H9 (cell line): ENCODE data around the gene SETBP1. TPM values are rescaled to one million over a fixed set of nuclear protein-coding genes. Genes with fewer than 3 reads are reported as not detected.

Experiments
- DNase-seq: peaks from one replicate; pipeline ENCODE4 v3.0.0-alpha.2; 2017
- H2AFZ ChIP-seq: one replicate; pipeline ENCODE4 v1.6.1; 2013; ENCODE audit warnings: mild to moderate bottlenecking, low read length, control low read depth, moderate library complexity
- H2AK5ac ChIP-seq: 2 replicates; pipeline ENCODE4 v1.6.1; 2013; ENCODE audit warnings: low read length, control low read depth, mixed read lengths; ENCODE audit not compliant: insufficient read length
- H2BK120ac ChIP-seq: one replicate; pipeline ENCODE4 v1.6.1; 2013; ENCODE audit warnings: low read depth, mild to moderate bottlenecking, low read length, control low read depth, inconsistent platforms; ENCODE audit not compliant: poor library complexity, severe bottlenecking
- H2BK12ac ChIP-seq: 2 replicates; pipeline ENCODE4 v1.6.1; 2013; ENCODE audit warnings: low read length, control low read depth, mixed read lengths, low read depth; ENCODE audit not compliant: insufficient read length
- H2BK15ac ChIP-seq: 2 replicates; pipeline ENCODE4 v1.6.1; 2013; ENCODE audit warnings: low read depth, low read length, control low read depth
- H2BK20ac ChIP-seq: one replicate; pipeline ENCODE4 v1.6.1; 2013; ENCODE audit warnings: low read depth, mild to moderate bottlenecking, low read length, control low read depth, inconsistent platforms; ENCODE audit not compliant: poor library complexity, severe bottlenecking
- H2BK5ac ChIP-seq: 2 replicates; pipeline ENCODE4 v1.6.1; 2013; ENCODE audit warnings: low read length, control low read depth, mixed read lengths; ENCODE audit not compliant: insufficient read length
- H3K14ac ChIP-seq: 2 replicates; pipeline ENCODE4 v1.6.1; 2013; ENCODE audit warnings: low read length, control low read depth; ENCODE audit not compliant: insufficient read depth
- H3K18ac ChIP-seq: 2 replicates; pipeline ENCODE4 v1.6.1; 2013; ENCODE audit warnings: low read depth, mild to moderate bottlenecking, mixed read lengths, low read length, control low read depth; ENCODE audit not compliant: insufficient read length
- H3K23ac ChIP-seq: 2 replicates; pipeline ENCODE4 v1.6.1; 2013; ENCODE audit warnings: low read length, control low read depth, mixed read lengths, low read depth; ENCODE audit not compliant: insufficient read length
- H3K23me2 ChIP-seq: 2 replicates; pipeline ENCODE4 v1.6.1; 2013; ENCODE audit warnings: low read depth, mild to moderate bottlenecking, mixed read lengths, low read length, control low read depth; ENCODE audit not compliant: insufficient read length, poor library complexity, severe bottlenecking
- H3K27ac ChIP-seq: 2 replicates; pipeline ENCODE4 v1.5.1; 2013; ENCODE audit warnings: low read length, control low read depth, mixed read lengths, low read depth; ENCODE audit not compliant: insufficient read length
- H3K27me3 ChIP-seq: 2 replicates; pipeline ENCODE4 v1.6.1; 2013; ENCODE audit warnings: low read length, control low read depth, inconsistent platforms; ENCODE audit not compliant: insufficient read depth
- H3K4ac ChIP-seq: 2 replicates; pipeline ENCODE4 v1.6.1; 2013; ENCODE audit warnings: low read depth, mild to moderate bottlenecking, control low read depth, inconsistent platforms, low read length, moderate library complexity
- H3K4me1 ChIP-seq: 2 replicates; pipeline ENCODE4 v1.6.1; 2013; ENCODE audit warnings: low read length, control low read depth, inconsistent platforms; ENCODE audit not compliant: insufficient read depth
- H3K4me2 ChIP-seq: 2 replicates; pipeline ENCODE4 v1.6.1; 2013; ENCODE audit warnings: low read length, control low read depth, mixed read lengths; ENCODE audit not compliant: insufficient read length, insufficient read depth
- H3K56ac ChIP-seq: 2 replicates; pipeline ENCODE4 v1.6.1; 2013; ENCODE audit warnings: low read depth, mild to moderate bottlenecking, mixed read lengths, low read length, control low read depth; ENCODE audit not compliant: insufficient read length
- H3K79me1 ChIP-seq: 2 replicates; pipeline ENCODE4 v1.6.1; 2013; ENCODE audit warnings: low read depth, mild to moderate bottlenecking, moderate library complexity, low read length, control low read depth, inconsistent platforms; ENCODE audit not compliant: insufficient read depth, poor library complexity, severe bottlenecking
- H3K79me2 ChIP-seq: 2 replicates; pipeline ENCODE4 v1.6.1; 2013; ENCODE audit warnings: low read length, control low read depth, inconsistent platforms; ENCODE audit not compliant: insufficient read depth
- H3K9ac ChIP-seq: 2 replicates; pipeline ENCODE4 v1.6.1; 2013; ENCODE audit warnings: low read length, control low read depth, mixed read lengths; ENCODE audit not compliant: insufficient read length; ENCODE audit errors: extremely low read depth
- H3K9me3 ChIP-seq: one replicate; pipeline ENCODE4 v1.6.1; 2013; ENCODE audit warnings: low read depth, low read length, inconsistent platforms; ENCODE audit not compliant: control insufficient read depth
- H3T11ph ChIP-seq: one replicate; pipeline ENCODE4 v1.6.1; 2013; ENCODE audit warnings: mild to moderate bottlenecking, low read length, control low read depth, inconsistent platforms
- H4K20me1 ChIP-seq: one replicate; pipeline ENCODE4 v1.6.1; 2013; ENCODE audit not compliant: control insufficient read depth, insufficient read length, insufficient read depth
- H4K5ac ChIP-seq: 2 replicates; pipeline ENCODE4 v1.6.1; 2013; ENCODE audit warnings: low read depth, mild to moderate bottlenecking, mixed read lengths, low read length, control low read depth; ENCODE audit not compliant: insufficient read length
- H4K8ac ChIP-seq: replicated peaks from 2 replicates; pipeline ENCODE4 v1.6.1; 2013; ENCODE audit warnings: low read length, control low read depth, mixed read lengths, low read depth; ENCODE audit not compliant: insufficient read length
- H4K91ac ChIP-seq: 2 replicates; pipeline ENCODE4 v1.6.1; 2013; ENCODE audit warnings: low read depth, mild to moderate bottlenecking, moderate library complexity, mixed read lengths, low read length, control low read depth; ENCODE audit not compliant: insufficient read length
- H3K27ac Mint-ChIP-seq, 3 experiments: 2 replicates in 2 of 3; 3 replicates in 1 of 3; pipeline ENCODE4 v1.8.0; 2020 to 2021; ENCODE audit warnings: mixed read lengths in 3 of 3, mild to moderate bottlenecking in 1 of 3, moderate library complexity in 1 of 3
- H3K27me3 Mint-ChIP-seq: 2 replicates; pipeline ENCODE4 v1.8.0; 2021; ENCODE audit warnings: low read depth, mild to moderate bottlenecking, moderate library complexity, mixed read lengths
- H3K36me3 Mint-ChIP-seq, 3 experiments: 2 replicates in 2 of 3; 3 replicates in 1 of 3; pipeline ENCODE4 v1.8.0; 2020 to 2021; ENCODE audit warnings: low read depth in 3 of 3, mixed read lengths in 3 of 3; ENCODE audit not compliant: insufficient read depth in 1 of 3
- H3K4me1 Mint-ChIP-seq, 2 experiments: 2 replicates each; pipeline ENCODE4 v1.8.0; 2020; ENCODE audit warnings: mixed read lengths in 2 of 2
- H3K4me3 Mint-ChIP-seq, 2 experiments: 2 replicates in 1 of 2; 3 replicates in 1 of 2; pipeline ENCODE4 v1.8.0; 2020 to 2021; ENCODE audit warnings: mild to moderate bottlenecking in 2 of 2, mixed read lengths in 2 of 2, moderate library complexity in 1 of 2
- H3K9me3 Mint-ChIP-seq, 2 experiments: 2 replicates in 1 of 2; 3 replicates in 1 of 2; pipeline ENCODE4 v1.8.0; 2020; ENCODE audit warnings: mild to moderate bottlenecking in 2 of 2, mixed read lengths in 2 of 2, moderate library complexity in 1 of 2
- WGBS: extraction: QIAGEN DNeasy Blood & Tissue Kit; methylation state at CpG from one replicate; pipeline ENCODE4 v1.1.7; 2013; ENCODE audit warnings: missing lambda C conversion rate, low lambda C conversion rate, mixed read lengths; ENCODE audit not compliant: insufficient read length; ENCODE audit errors: extremely low coverage; 5-methylcytosine and 5-hydroxymethylcytosine counted together
- total RNA-seq: library from RNA; stranded (reverse); gene quantifications from 2 replicates; pipeline ENCODE4 v1.2.1, GENCODE V29; 2021
- TF ChIP-seq, protein P1 (sequence below): fragments of 200-600 bp; sonication (generic); conservative IDR thresholded peaks from 3 replicates; pipeline ENCODE4 v1.8.0; 2021; ENCODE audit warnings: antibody characterized with exemption, mild to moderate bottlenecking

Gene SETBP1
- total RNA-seq, 1 experiment from 2014 or later = 4.6 TPM

DNA sequence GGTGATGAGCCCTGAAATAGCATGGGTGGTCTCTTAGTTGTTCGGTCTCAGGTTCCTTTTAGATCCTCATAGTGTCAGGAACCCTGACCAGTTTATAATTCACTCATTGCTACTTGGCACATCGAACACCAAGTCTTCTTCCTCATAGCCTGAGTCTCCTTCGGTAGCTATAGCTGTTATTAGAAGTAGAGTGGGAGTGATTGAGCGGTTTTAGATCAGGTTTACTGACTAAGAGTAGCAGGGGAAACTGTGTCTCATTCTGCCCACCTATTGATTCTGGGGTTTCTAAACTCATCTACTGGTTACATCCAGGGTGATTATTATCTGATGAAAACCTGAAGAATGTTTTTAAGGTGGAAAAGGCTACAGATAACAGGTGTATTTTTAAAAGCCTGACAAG, 114.6 kb downstream of the SETBP1 start:
- H2AK5ac ChIP-seq = no peak overlapping the region
- no peak overlapping the region for H3K14ac ChIP-seq
- H2BK15ac ChIP-seq = no peak overlapping the region
- no peaks in the 10 kb centered on the region for H3K79me2 ChIP-seq
- H3T11ph ChIP-seq = no peak overlapping the region
- no peak overlapping the region for H3K23ac ChIP-seq
- no peaks in the 10 kb centered on the region for H3K27me3 ChIP-seq
- H2BK120ac ChIP-seq = no peak overlapping the region
- Mint-ChIP-seq H3K9me3 (peaks cover 0 to under 1% of the 10 kb centered on the region in 2 experiments; a peak in 3 of 5 replicates), H3K27ac (no peak overlapping the region), H3K27me3 (no peaks in the 10 kb centered on the region; the same call in 1 of the 2 replicates), H3K4me1 (peaks cover 13 to 18% of the 10 kb centered on the region in 2 experiments), H3K4me3 (no peak overlapping the region), H3K36me3 (peaks cover under 1 to 2% (median under 1%) of the 10 kb centered on the region in 3 experiments; a peak in 6 of 7 replicates)
- H2BK5ac ChIP-seq = no peak overlapping the region
- H3K79me1 ChIP-seq = no peaks in the 10 kb centered on the region
- no peak overlapping the region for H3K4me2 ChIP-seq
- no peak overlapping the region for H4K91ac ChIP-seq
- H3K4ac ChIP-seq = no peak overlapping the region
- H4K5ac ChIP-seq = no peak overlapping the region
- no peak overlapping the region for H2BK20ac ChIP-seq
- no peak overlapping the region for H3K56ac ChIP-seq
- TF ChIP-seq, protein P1, sequence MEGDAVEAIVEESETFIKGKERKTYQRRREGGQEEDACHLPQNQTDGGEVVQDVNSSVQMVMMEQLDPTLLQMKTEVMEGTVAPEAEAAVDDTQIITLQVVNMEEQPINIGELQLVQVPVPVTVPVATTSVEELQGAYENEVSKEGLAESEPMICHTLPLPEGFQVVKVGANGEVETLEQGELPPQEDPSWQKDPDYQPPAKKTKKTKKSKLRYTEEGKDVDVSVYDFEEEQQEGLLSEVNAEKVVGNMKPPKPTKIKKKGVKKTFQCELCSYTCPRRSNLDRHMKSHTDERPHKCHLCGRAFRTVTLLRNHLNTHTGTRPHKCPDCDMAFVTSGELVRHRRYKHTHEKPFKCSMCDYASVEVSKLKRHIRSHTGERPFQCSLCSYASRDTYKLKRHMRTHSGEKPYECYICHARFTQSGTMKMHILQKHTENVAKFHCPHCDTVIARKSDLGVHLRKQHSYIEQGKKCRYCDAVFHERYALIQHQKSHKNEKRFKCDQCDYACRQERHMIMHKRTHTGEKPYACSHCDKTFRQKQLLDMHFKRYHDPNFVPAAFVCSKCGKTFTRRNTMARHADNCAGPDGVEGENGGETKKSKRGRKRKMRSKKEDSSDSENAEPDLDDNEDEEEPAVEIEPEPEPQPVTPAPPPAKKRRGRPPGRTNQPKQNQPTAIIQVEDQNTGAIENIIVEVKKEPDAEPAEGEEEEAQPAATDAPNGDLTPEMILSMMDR = no peak
- no peaks in the 10 kb centered on the region for H3K9me3 ChIP-seq
- H4K20me1 ChIP-seq = no peaks in the 10 kb centered on the region
- H3K23me2 ChIP-seq = no peaks in the 10 kb centered on the region
- no CpG with 5 or more reads among the region's 4 CpGs for WGBS
- no peak overlapping the region for H3K9ac ChIP-seq
- H2AFZ ChIP-seq = no peak overlapping the region
- no peak overlapping the region for H3K27ac ChIP-seq
- no peak overlapping the region for H2BK12ac ChIP-seq
- no peak overlapping the region for H4K8ac ChIP-seq
- no peak overlapping the region for H3K18ac ChIP-seq
- H3K4me1 ChIP-seq = no peaks in the 10 kb centered on the region; the same call in 1 of the 2 replicates
- DNase-seq = no peak
